ENCODE results near the gene SUV39H2. TPM values are rescaled to one million over a fixed set of nuclear protein-coding genes. Genes with fewer than 3 reads are reported as not detected.
A peak's percentile ranks its signal among the peaks of the same experiment; 100 is the strongest.

The SUV39H2 gene
- total RNA-seq, 1 experiment from 2014 or later, result 32.0 TPM

GRCh38 chr10:14918964-14919363 lies 40.3 kb downstream of the SUV39H2 start:
- Mint-ChIP-seq H3K4me1 (ENCODE audit: low read depth, unreplicated experiment) (no peaks in the 10 kb centered on the region), H3K27me3 (ENCODE audit: unreplicated experiment) (no peaks in the 10 kb centered on the region), H3K9me3 (ENCODE audit: low read depth, unreplicated experiment) (peaks cover 4% of the 10 kb centered on the region), H3K36me3 (ENCODE audit: insufficient read depth, unreplicated experiment) (peaks cover 58% of the 10 kb centered on the region), H3K4me3 (ENCODE audit: low read depth, unreplicated experiment) (no peak overlapping the region), H3K27ac (ENCODE audit: unreplicated experiment) (no peak overlapping the region)
- BruUV-seq (replicated peaks), result no TSS peak
- no peak for DNase-seq
- TF ChIP-seq CTCF (IDR thresholded peaks at IDR 0.05; ENCODE audit: unreplicated experiment), result no peak
- CTCF ChIA-PET, result no interaction called here
- intact Hi-C loops (cut with micrococcal nuclease; ENCODE audit: unreplicated experiment), result no loop called here

GRCh38 chr10:14924013-14924412 lies 45.3 kb downstream of the SUV39H2 start:
- TF ChIP-seq CTCF (IDR thresholded peaks at IDR 0.05; ENCODE audit: unreplicated experiment), result no peak
- Mint-ChIP-seq H3K4me3 (ENCODE audit: low read depth, unreplicated experiment) (no peak overlapping the region), H3K36me3 (ENCODE audit: insufficient read depth, unreplicated experiment) (peaks cover 70% of the 10 kb centered on the region), H3K27ac (ENCODE audit: unreplicated experiment) (no peak overlapping the region), H3K9me3 (ENCODE audit: low read depth, unreplicated experiment) (no peaks in the 10 kb centered on the region), H3K4me1 (ENCODE audit: low read depth, unreplicated experiment) (peaks cover 12% of the 10 kb centered on the region), H3K27me3 (ENCODE audit: unreplicated experiment) (no peaks in the 10 kb centered on the region)
- DNase-seq, result no peak
- no TSS peak for BruUV-seq (replicated peaks)
- CTCF ChIA-PET, result no interaction called here
- intact Hi-C loops (cut with micrococcal nuclease; ENCODE audit: unreplicated experiment), result no loop called here

- no peaks in the 10 kb centered on the region for H3K27me3 Mint-ChIP-seq (ENCODE audit: unreplicated experiment)
- no peak overlapping the region for H3K27ac Mint-ChIP-seq (ENCODE audit: unreplicated experiment)
- CTCF ChIA-PET, result no interaction called here
Measured at GRCh38 chr10:14925268-14925667, 46.6 kb downstream of the SUV39H2 start.

GRCh38 chr10:14926061-14926470 lies 47.4 kb downstream of the SUV39H2 start:
- peak; percentile 41 for DNase-seq
- no peak for TF ChIP-seq CTCF (IDR thresholded peaks at IDR 0.05; ENCODE audit: unreplicated experiment)
- no peaks in the 10 kb centered on the region for H3K27me3 Mint-ChIP-seq (ENCODE audit: unreplicated experiment)
- no TSS peak for BruUV-seq (replicated peaks)
- intact Hi-C loops (cut with micrococcal nuclease; ENCODE audit: unreplicated experiment), result no loop called here
- peaks cover 12% of the 10 kb centered on the region for H3K4me1 Mint-ChIP-seq (ENCODE audit: low read depth, unreplicated experiment)
- H3K9me3 Mint-ChIP-seq (ENCODE audit: low read depth, unreplicated experiment), result no peaks in the 10 kb centered on the region
- CTCF ChIA-PET, result no interaction called here
- peaks cover 62% of the 10 kb centered on the region for H3K36me3 Mint-ChIP-seq (ENCODE audit: insufficient read depth, unreplicated experiment)
- H3K4me3 Mint-ChIP-seq (ENCODE audit: low read depth, unreplicated experiment), result no peak overlapping the region
- H3K27ac Mint-ChIP-seq (ENCODE audit: unreplicated experiment), result peak overlapping the region; percentile 58

More at GRCh38 chr10:14925268-14925667, 46.6 kb downstream of the SUV39H2 start:
- Mint-ChIP-seq H3K9me3 (ENCODE audit: low read depth, unreplicated experiment) (no peaks in the 10 kb centered on the region), H3K4me1 (ENCODE audit: low read depth, unreplicated experiment) (peaks cover 12% of the 10 kb centered on the region), H3K4me3 (ENCODE audit: low read depth, unreplicated experiment) (no peak overlapping the region), H3K36me3 (ENCODE audit: insufficient read depth, unreplicated experiment) (peaks cover 70% of the 10 kb centered on the region)
- DNase-seq, result no peak
- BruUV-seq (replicated peaks), result no TSS peak
- no peak for TF ChIP-seq CTCF (IDR thresholded peaks at IDR 0.05; ENCODE audit: unreplicated experiment)
- intact Hi-C loops (cut with micrococcal nuclease; ENCODE audit: unreplicated experiment), result no loop called here
